ENCODE measurements around the gene AHSG. TPM values are rescaled to one million over a fixed set of nuclear protein-coding genes. Genes with fewer than 3 reads are reported as not detected.

AHSG gene
- total and polyA plus RNA-seq, 10 donors: 0.30 TPM; not detected in 9

GRCh38 chr3:186603159-186603558 lies 9.7 kb upstream of the AHSG start:
- Histone ChIP-seq H3K9me3 (no peaks in the 10 kb centered on the region), H3K4me3 (no peak overlapping the region), H3K27ac (no peak overlapping the region), H3K27me3 (replicated peaks in 1 of 7) (no peaks in the 10 kb centered on the region), H3K4me1 (no peaks in the 10 kb centered on the region), H3K36me3 (no peaks in the 10 kb centered on the region)
- 73 to 81% (median 77%) methylated on average over 7 of the region's 7 CpGs for WGBS, 5 donors
- intact Hi-C loops (cut with DNase I; ENCODE audit: low total_unique reads): no loop called here
- no peak for TF ChIP-seq POLR2A (IDR thresholded peaks at IDR 0.05)
- TF ChIP-seq POLR2AphosphoS5 (IDR thresholded peaks at IDR 0.05): no peak
- no peak for TF ChIP-seq CTCF (IDR thresholded peaks at IDR 0.05 in 8 of 11, conservative IDR thresholded peaks at IDR 0.05 in 3 of 11)
- no peak for DNase-seq

- intact Hi-C loops (cut with DNase I; ENCODE audit: low total_unique reads): no loop called here
- no peaks in the 10 kb centered on the region for H3K4me1 ChIP-seq
- H3K9me3 ChIP-seq: no peaks in the 10 kb centered on the region
- H3K27ac ChIP-seq: no peak overlapping the region
- no peaks in the 10 kb centered on the region for H3K27me3 ChIP-seq (replicated peaks in 1 of 7)
- H3K36me3 ChIP-seq: no peaks in the 10 kb centered on the region
- H3K4me3 ChIP-seq: no peak overlapping the region
- no peak for DNase-seq
- no peak for TF ChIP-seq CTCF (IDR thresholded peaks at IDR 0.05 in 8 of 11, conservative IDR thresholded peaks at IDR 0.05 in 3 of 11)
- no peak for TF ChIP-seq POLR2AphosphoS5 (IDR thresholded peaks at IDR 0.05)
- no peak for TF ChIP-seq POLR2A (IDR thresholded peaks at IDR 0.05)
Measured at GRCh38 chr3:186605078-186605477, 7.8 kb upstream of the AHSG start.

GRCh38 chr3:186605561-186606545 lies 7.0 kb upstream of the AHSG start:
- Histone ChIP-seq H3K4me1 (no peaks in the 10 kb centered on the region), H3K27me3 (replicated peaks in 1 of 7) (no peaks in the 10 kb centered on the region), H3K27ac (no peak overlapping the region), H3K36me3 (no peaks in the 10 kb centered on the region), H3K9me3 (no peaks in the 10 kb centered on the region), H3K4me3 (no peak overlapping the region)
- TF ChIP-seq POLR2AphosphoS5 (IDR thresholded peaks at IDR 0.05): no peak
- no peak for TF ChIP-seq CTCF (IDR thresholded peaks at IDR 0.05 in 8 of 11, conservative IDR thresholded peaks at IDR 0.05 in 3 of 11)
- TF ChIP-seq POLR2A (IDR thresholded peaks at IDR 0.05): no peak
- no peak for DNase-seq
- 79 to 88% (median 87%) methylated on average over 5 of the region's 5 CpGs for WGBS, 5 donors
- intact Hi-C loops (cut with DNase I; ENCODE audit: low total_unique reads): no loop called here

GRCh38 chr3:186608624-186609215 lies 4.1 kb upstream of the AHSG start:
- no peak for TF ChIP-seq POLR2A (IDR thresholded peaks at IDR 0.05)
- TF ChIP-seq CTCF (IDR thresholded peaks at IDR 0.05 in 8 of 11, conservative IDR thresholded peaks at IDR 0.05 in 3 of 11): no peak
- TF ChIP-seq POLR2AphosphoS5 (IDR thresholded peaks at IDR 0.05): no peak
- Histone ChIP-seq H3K27ac (no peak overlapping the region), H3K4me3 (no peak overlapping the region), H3K27me3 (replicated peaks in 1 of 7) (peaks cover 0 to 17% (median 0%) of the 10 kb centered on the region in 7 donors), H3K36me3 (no peaks in the 10 kb centered on the region), H3K9me3 (no peaks in the 10 kb centered on the region), H3K4me1 (no peaks in the 10 kb centered on the region)
- 70 to 86% (median 78%) methylated on average over 2 of the region's 2 CpGs for WGBS, 5 donors
- intact Hi-C loops (cut with DNase I; ENCODE audit: low total_unique reads): no loop called here
- DNase-seq: no peak
